ENCODE measurements around the gene SURF2.

The SURF2 gene

DNA sequence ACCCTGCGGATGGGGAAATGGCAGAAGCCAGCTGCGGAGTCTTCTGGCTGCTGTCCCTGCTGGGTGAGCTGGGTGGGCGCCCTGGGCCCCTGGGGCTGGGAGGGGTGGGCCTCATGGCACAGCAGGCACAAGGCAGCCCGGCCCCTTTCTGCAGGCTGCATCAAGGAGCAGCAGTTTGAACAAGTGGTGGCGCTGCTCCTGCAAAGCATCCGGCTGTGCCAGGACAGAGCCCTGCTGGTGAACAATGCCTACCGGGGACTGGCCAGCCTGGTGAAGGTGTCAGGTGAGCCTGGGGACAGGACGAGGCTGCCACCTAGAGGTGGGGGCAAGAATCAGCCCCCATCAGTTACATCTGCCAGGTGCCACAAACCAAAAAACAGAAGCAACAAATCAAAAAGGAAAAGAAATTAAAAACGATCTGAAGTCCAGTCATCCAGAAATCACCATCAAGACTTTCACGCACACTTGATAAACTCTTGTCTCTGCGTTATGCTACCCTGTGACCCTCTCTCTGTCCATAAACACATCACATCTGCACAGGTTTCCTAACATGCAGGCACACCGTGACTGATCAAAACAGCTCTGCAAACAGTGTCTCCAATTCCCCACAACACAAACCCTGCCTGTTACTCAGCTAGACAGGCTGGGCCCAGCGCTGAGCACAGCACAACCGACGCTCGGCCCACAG, 47.6 kb downstream of the SURF2 start:
- peak; percentile 64 to 72 for DNase-seq

DNA sequence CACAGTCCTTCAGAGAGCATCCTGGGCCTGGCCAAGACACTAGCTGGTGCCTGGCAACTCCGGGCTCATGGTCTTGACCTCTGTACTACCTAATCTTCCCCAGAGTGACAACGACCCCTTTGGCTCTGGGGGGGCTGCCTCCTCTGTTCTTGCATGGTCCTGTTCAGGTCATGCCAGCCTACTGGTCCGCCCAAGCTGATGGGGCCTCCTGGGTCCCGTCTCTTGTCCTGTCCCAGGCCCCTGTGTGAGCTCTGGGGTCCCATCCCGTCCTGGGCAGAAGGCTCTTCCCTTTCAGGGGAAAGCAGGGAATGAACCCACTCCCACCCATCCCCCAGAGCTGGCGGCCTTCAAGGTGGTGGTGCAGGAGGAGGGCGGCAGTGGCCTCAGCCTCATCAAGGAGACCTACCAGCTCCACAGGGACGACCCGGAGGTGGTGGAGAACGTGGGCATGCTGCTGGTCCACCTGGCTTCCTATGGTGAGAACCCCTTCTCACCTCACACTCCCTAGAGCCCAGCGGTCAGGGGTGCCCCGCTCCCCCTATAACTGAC, 48.2 kb downstream of the SURF2 start:
- DNase-seq = no peak

DNA sequence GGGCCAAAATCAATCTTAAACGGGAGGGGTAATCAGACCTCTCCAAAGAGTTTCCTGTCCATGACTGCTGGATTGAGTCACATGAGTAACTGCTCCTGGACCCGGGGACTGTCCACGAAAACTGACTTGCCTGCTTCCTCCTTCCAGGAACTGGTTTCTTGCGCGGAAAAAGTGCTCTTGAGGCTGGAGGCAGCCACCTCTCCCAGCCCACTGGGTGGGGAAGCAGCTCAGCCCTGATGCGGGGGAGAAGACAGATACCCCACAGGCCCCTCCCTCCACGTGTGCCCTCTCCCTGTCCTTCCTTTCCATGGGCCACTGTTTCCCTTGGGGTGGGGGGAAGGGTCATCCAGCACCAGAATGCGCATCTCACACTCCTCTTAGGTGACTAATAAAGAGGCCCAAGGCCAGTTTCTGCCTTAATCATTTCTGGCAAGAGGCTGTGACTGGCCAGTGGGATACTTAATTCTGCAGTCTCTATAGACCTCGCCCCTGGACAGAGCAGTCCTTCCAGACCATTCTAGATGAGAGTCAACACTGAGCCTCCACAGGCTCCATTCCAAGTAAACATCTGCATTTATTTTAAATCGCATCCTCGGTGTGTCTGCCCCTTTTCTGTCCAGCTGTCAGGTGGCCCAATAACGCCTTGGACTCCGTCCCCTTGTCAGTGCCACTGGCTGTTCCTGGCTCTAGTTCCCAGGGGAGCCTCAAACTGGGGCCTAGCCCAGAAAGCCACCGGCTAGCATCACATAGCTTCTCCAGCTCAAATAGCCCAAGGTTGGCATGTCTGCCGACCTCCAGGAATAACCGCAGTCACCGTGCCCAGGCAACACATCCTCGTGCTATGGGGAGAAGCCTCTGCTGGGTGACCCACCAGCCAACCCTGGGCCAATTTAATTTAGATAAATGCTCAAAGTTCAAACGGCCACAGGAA, 49.4 kb downstream of the SURF2 start:
- DNase-seq = no peak

DNA sequence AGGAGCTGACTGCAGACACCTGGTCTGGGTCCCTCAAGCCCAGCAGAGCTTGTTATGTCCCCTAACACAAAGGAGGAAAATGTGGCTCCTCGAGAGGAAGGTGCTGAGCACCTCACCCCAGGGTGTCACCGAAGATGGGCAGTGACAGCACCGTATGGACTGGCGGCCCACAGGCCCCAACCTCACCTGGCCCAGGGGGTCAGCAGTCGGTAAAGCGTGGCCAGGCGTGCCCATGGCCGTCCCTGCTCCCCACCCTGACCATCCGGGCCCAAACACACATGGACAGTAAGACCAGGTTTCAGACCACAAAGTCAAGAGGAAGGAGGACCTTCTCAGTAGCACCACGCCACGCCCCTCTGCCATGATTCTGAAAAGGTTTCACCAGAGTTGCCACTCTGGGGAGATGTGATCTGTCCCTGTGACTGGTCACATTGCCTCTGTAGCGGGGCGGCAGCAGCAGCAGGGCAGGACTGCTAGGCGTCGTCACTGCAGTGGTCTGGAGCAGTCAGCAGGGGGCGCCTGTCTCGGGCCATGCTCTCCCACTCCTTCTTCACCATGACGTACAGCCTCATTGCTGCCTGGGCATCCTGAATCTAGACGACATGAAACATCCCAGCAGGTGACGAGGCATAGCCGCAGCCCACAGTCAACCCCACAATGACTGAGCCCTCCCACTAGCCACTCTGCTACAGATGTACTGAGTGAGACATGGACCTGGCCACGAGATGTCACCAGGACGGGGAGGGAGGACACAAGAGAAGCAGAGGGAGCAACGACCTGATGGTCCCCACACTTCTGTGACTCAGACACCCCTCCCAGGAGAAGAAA, 50.3 kb downstream of the SURF2 start:
- peak; percentile 85 to 86 for DNase-seq

DNA sequence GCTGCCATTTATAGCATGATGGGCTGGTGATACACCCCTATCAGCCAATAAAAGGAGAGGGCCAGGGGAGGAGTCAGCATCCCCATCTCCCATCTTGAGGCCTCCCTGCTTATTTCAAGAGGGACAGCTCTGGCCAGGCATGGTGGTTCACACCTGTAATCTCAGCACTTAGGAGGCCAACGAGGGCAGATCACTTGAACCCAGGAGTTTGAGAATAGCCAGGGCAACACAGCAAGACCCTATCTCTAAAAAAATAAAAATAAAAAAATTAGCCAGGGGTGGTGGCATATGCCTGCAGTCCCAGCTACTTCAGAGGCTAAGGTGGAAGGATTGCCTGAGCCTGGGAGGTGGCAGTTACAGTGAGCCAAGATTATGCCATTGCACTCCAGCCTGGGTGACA, 51.7 kb downstream of the SURF2 start:
- no peak for DNase-seq

Measured in stimulated activated CD4-positive, alpha-beta T cell treated with anti-CD3 and anti-CD28 coated beads, Interleukin-2, amount 100 ng/mL, for 24 hours (primary cell).